Keratinocyte (primary cell): ENCODE measurements around the gene ADAMTS2. TPM values are rescaled to one million over a fixed set of nuclear protein-coding genes. Genes with fewer than 3 reads are reported as not detected.

Experiments used
- DNase-seq: peaks from one replicate; pipeline ENCODE4 v3.0.0-alpha.2; 2011; ENCODE audit warnings: low read depth, missing footprints, low spot score
- FAIRE-seq: peaks from 2 replicates; lab custom pipeline; 2011; peaks lifted over from hg19 to GRCh38; lab: Jason Lieb, UNC
- H2AFZ ChIP-seq: 2 replicates; pipeline ENCODE4 v1.6.0; 2012; ENCODE audit warnings: low read length, control low read depth, inconsistent platforms; ENCODE audit not compliant: control insufficient read depth
- H3K27ac ChIP-seq: 2 replicates; pipeline ENCODE4 v1.5.1; 2011; ENCODE audit warnings: low read length; ENCODE audit not compliant: control insufficient read depth, insufficient read depth
- H3K27me3 ChIP-seq: 3 replicates; pipeline ENCODE4 v1.6.0; 2011; ENCODE audit warnings: low read length; ENCODE audit not compliant: control insufficient read depth, insufficient read depth; ENCODE audit errors: extremely low read depth
- H3K36me3 ChIP-seq, 2 experiments: 2 replicates in 1 of 2; 3 replicates in 1 of 2; pipeline ENCODE4 v1.5.1; 2011; ENCODE audit warnings: low read length in 2 of 2, mild to moderate bottlenecking in 1 of 2; ENCODE audit not compliant: control insufficient read depth in 2 of 2, insufficient read depth in 2 of 2; ENCODE audit errors: extremely low read depth in 1 of 2
- H3K4me1 ChIP-seq: 3 replicates; pipeline ENCODE4 v1.5.1; 2011; ENCODE audit warnings: low read length; ENCODE audit not compliant: control insufficient read depth, insufficient read depth; ENCODE audit errors: extremely low read depth
- H3K4me2 ChIP-seq: 3 replicates; pipeline ENCODE4 v1.6.0; 2011; ENCODE audit warnings: low read depth, low read length; ENCODE audit not compliant: control insufficient read depth, insufficient read depth; ENCODE audit errors: extremely low read depth
- H3K4me3 ChIP-seq, 3 experiments: fragments of 200-600 bp in 1 of 3; sonication (generic) in 1 of 3; 2 replicates in 2 of 3; 3 replicates in 1 of 3; pipeline ENCODE4 v1.5.1; 2011 to 2016; ENCODE audit warnings: low read length in 3 of 3, mild to moderate bottlenecking in 3 of 3, control low read depth in 2 of 3, inconsistent platforms in 1 of 3, low read depth in 1 of 3, mixed read lengths in 1 of 3, mixed run types in 1 of 3, moderate library complexity in 1 of 3; ENCODE audit not compliant: control insufficient read depth in 2 of 3, insufficient read depth in 2 of 3; ENCODE audit errors: extremely low read depth in 1 of 3
- H3K79me2 ChIP-seq: 2 replicates; pipeline ENCODE4 v1.6.0; 2012; ENCODE audit warnings: low read length; ENCODE audit not compliant: control insufficient read depth, insufficient read depth
- H3K9ac ChIP-seq: 3 replicates; pipeline ENCODE4 v1.6.0; 2011; ENCODE audit warnings: low read length; ENCODE audit not compliant: control insufficient read depth, insufficient read depth; ENCODE audit errors: extremely low read depth
- H3K9me1 ChIP-seq: 3 replicates; pipeline ENCODE4 v1.6.0; 2011; ENCODE audit warnings: low read length; ENCODE audit not compliant: control insufficient read depth, insufficient read depth; ENCODE audit errors: extremely low read depth
- H3K9me3 ChIP-seq: 2 replicates; pipeline ENCODE4 v1.5.1; 2012; ENCODE audit warnings: low read depth, low read length; ENCODE audit not compliant: control insufficient read depth
- H4K20me1 ChIP-seq: 3 replicates; pipeline ENCODE4 v1.6.0; 2011; ENCODE audit warnings: low read length; ENCODE audit not compliant: control insufficient read depth, insufficient read depth; ENCODE audit errors: extremely low read depth
- CTCF ChIP-seq, 3 experiments: IDR thresholded peaks in 1 of 3; conservative IDR thresholded peaks in 1 of 3; optimal IDR thresholded peaks in 1 of 3; 2 replicates in 2 of 3; 3 replicates in 1 of 3; pipeline versions ENCODE3 to v1.5.1; 2011; ENCODE audit warnings: low read length in 3 of 3, mild to moderate bottlenecking in 3 of 3, moderate library complexity in 2 of 3, control low read depth in 1 of 3, inconsistent platforms in 1 of 3; ENCODE audit not compliant: insufficient read depth in 2 of 3; ENCODE audit errors: extremely low read depth in 1 of 3
- EZH2 ChIP-seq: IDR thresholded peaks from one replicate; pipeline ENCODE4 v1.6.1; 2012; ENCODE audit warnings: inconsistent platforms, mild to moderate bottlenecking, low read length, moderate library complexity
- dilution Hi-C: fragments of 300-500 bp; cut with MboI; formaldehyde crosslinking; loops from one replicate; pipeline ENCODE4 v1.7.0; 2020; ENCODE audit warnings: low sequenced_read_pairs; ENCODE audit not compliant: extremely low pct_ligation_motif_present
- polyA plus RNA-seq, 5 experiments: library from polyadenylated mRNA; depleted of rRNA in 3 of 5; stranded (reverse) in 3 of 5; stranded (forward) in 1 of 5; unstranded in 1 of 5; fragments of >200 nt; gene quantifications; 1 replicate in 1 of 5; 2 replicates in 3 of 5; 3 replicates in 1 of 5; pipeline versions ENCODE4 v1.2.1 to v1.2.3, GENCODE V29; 2011 to 2012; ENCODE audit warnings: missing spikeins in 2 of 5, low read depth in 1 of 5, low replicate concordance in 1 of 5

ADAMTS2 gene
- polyA plus RNA-seq, 1 donor (not counting 4 experiments of a cell fraction or from before 2014, with no cell fraction given), result not detected

GRCh38 chr5:179127136-179128040 is 217.9 kb downstream of the ADAMTS2 start:
- Histone ChIP-seq H4K20me1 (no peaks in the 10 kb centered on the region), H3K9me1 (no peaks in the 10 kb centered on the region), H3K9me3 (peaks cover 16% of the 10 kb centered on the region), H3K79me2 (no peaks in the 10 kb centered on the region), H3K27me3 (no peaks in the 10 kb centered on the region), H3K4me3 (no peak overlapping the region), H3K9ac (no peak overlapping the region), H3K4me2 (no peak overlapping the region), H3K36me3 (no peaks in the 10 kb centered on the region), H2AFZ (no peak overlapping the region), H3K4me1 (no peaks in the 10 kb centered on the region), H3K27ac (no peak overlapping the region)
- dilution Hi-C loops, result no loop called here
- DNase-seq (no peak), FAIRE-seq (no peak)
- TF ChIP-seq CTCF (optimal IDR thresholded peaks at IDR 0.05 in 1 of 3, IDR thresholded peaks at IDR 0.05 in 1 of 3, conservative IDR thresholded peaks at IDR 0.05 in 1 of 3; ENCODE audit: extremely low read depth in 1 of 3, insufficient read depth in 2 of 3, low read length in 3 of 3) (no peak), EZH2 (no peak)

GRCh38 chr5:179126506-179126991 is 218.7 kb downstream of the ADAMTS2 start:
- FAIRE-seq (no peak), DNase-seq (no peak)
- Histone ChIP-seq H3K27me3 (no peaks in the 10 kb centered on the region), H3K9me3 (peaks cover 16% of the 10 kb centered on the region), H3K36me3 (no peaks in the 10 kb centered on the region), H3K4me1 (no peaks in the 10 kb centered on the region), H3K79me2 (no peaks in the 10 kb centered on the region), H3K4me2 (no peak overlapping the region), H3K9ac (no peak overlapping the region), H3K4me3 (no peak overlapping the region), H3K9me1 (no peaks in the 10 kb centered on the region), H3K27ac (no peak overlapping the region), H2AFZ (no peak overlapping the region), H4K20me1 (no peaks in the 10 kb centered on the region)
- dilution Hi-C loops, result no loop called here
- TF ChIP-seq CTCF (optimal IDR thresholded peaks at IDR 0.05 in 1 of 3, IDR thresholded peaks at IDR 0.05 in 1 of 3, conservative IDR thresholded peaks at IDR 0.05 in 1 of 3; ENCODE audit: extremely low read depth in 1 of 3, insufficient read depth in 2 of 3, low read length in 3 of 3) (no peak), EZH2 (no peak)
